WTC11 (cell line): ENCODE results near the gene UGT1A10.

ENCODE experiments used
- CBFB ChIP-seq: sonication (generic); formaldehyde crosslinking; IDR thresholded peaks from 2 replicates; pipeline ENCODE4 v1.8.1; 2022; ENCODE audit warnings: mild to moderate bottlenecking, low read depth, missing genetic modification reagents
- ESRRA ChIP-seq: sonication (generic); formaldehyde crosslinking; IDR thresholded peaks from 2 replicates; pipeline ENCODE4 v1.8.1; 2022; ENCODE audit warnings: mild to moderate bottlenecking, missing genetic modification reagents, borderline replicate concordance
- ETV6 ChIP-seq: sonication (generic); formaldehyde crosslinking; IDR thresholded peaks from 2 replicates; pipeline ENCODE4 v1.8.1; 2022; ENCODE audit warnings: mild to moderate bottlenecking, missing genetic modification reagents
- GABPB1 ChIP-seq: sonication (generic); formaldehyde crosslinking; IDR thresholded peaks from 2 replicates; pipeline ENCODE4 v1.8.1; 2023; ENCODE audit warnings: mild to moderate bottlenecking, missing genetic modification reagents
- JUN ChIP-seq: sonication (generic); formaldehyde crosslinking; IDR thresholded peaks from 2 replicates; pipeline ENCODE4 v1.8.0; 2023; ENCODE audit warnings: mild to moderate bottlenecking, missing genetic modification reagents
- MXD4 ChIP-seq: fragments of 250-450 bp; sonication (Bioruptor Pico); IDR thresholded peaks from 2 replicates; pipeline ENCODE4 v1.8.0; 2021; ENCODE audit warnings: mild to moderate bottlenecking, moderate library complexity, borderline replicate concordance
- SP1 ChIP-seq: sonication (generic); formaldehyde crosslinking; conservative IDR thresholded peaks from 2 replicates; pipeline ENCODE4 v1.8.1; 2022; ENCODE audit warnings: missing genetic modification reagents
- TF ChIP-seq, protein P1 (sequence below): fragments of 200-600 bp; IDR thresholded peaks from 2 replicates; pipeline ENCODE4 v1.8.0; 2022; ENCODE audit warnings: antibody characterized with exemption
- TF ChIP-seq, protein P2 (sequence below): fragments of 250-450 bp; sonication (Bioruptor Pico); IDR thresholded peaks from 2 replicates; pipeline ENCODE4 v1.9.0; 2021; ENCODE audit warnings: mild to moderate bottlenecking
- TF ChIP-seq, protein P3 (sequence below): sonication (generic); formaldehyde crosslinking; IDR thresholded peaks from 2 replicates; pipeline ENCODE4 v1.8.1; 2023; ENCODE audit warnings: mild to moderate bottlenecking, missing genetic modification reagents

- TF ChIP-seq, protein P1, sequence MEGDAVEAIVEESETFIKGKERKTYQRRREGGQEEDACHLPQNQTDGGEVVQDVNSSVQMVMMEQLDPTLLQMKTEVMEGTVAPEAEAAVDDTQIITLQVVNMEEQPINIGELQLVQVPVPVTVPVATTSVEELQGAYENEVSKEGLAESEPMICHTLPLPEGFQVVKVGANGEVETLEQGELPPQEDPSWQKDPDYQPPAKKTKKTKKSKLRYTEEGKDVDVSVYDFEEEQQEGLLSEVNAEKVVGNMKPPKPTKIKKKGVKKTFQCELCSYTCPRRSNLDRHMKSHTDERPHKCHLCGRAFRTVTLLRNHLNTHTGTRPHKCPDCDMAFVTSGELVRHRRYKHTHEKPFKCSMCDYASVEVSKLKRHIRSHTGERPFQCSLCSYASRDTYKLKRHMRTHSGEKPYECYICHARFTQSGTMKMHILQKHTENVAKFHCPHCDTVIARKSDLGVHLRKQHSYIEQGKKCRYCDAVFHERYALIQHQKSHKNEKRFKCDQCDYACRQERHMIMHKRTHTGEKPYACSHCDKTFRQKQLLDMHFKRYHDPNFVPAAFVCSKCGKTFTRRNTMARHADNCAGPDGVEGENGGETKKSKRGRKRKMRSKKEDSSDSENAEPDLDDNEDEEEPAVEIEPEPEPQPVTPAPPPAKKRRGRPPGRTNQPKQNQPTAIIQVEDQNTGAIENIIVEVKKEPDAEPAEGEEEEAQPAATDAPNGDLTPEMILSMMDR, result no peak
- TF ChIP-seq SP1 (CRISPR knock-in tag) (no peak), JUN (no peak), CBFB (CRISPR knock-in tag) (no peak), ETV6 (no peak), ESRRA (CRISPR knock-in tag) (no peak), MXD4 (CRISPR knock-in tag) (no peak), GABPB1 (CRISPR knock-in tag) (no peak)
- TF ChIP-seq, protein P2, sequence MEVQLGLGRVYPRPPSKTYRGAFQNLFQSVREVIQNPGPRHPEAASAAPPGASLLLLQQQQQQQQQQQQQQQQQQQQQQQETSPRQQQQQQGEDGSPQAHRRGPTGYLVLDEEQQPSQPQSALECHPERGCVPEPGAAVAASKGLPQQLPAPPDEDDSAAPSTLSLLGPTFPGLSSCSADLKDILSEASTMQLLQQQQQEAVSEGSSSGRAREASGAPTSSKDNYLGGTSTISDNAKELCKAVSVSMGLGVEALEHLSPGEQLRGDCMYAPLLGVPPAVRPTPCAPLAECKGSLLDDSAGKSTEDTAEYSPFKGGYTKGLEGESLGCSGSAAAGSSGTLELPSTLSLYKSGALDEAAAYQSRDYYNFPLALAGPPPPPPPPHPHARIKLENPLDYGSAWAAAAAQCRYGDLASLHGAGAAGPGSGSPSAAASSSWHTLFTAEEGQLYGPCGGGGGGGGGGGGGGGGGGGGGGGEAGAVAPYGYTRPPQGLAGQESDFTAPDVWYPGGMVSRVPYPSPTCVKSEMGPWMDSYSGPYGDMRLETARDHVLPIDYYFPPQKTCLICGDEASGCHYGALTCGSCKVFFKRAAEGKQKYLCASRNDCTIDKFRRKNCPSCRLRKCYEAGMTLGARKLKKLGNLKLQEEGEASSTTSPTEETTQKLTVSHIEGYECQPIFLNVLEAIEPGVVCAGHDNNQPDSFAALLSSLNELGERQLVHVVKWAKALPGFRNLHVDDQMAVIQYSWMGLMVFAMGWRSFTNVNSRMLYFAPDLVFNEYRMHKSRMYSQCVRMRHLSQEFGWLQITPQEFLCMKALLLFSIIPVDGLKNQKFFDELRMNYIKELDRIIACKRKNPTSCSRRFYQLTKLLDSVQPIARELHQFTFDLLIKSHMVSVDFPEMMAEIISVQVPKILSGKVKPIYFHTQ (CRISPR knock-in tag), result no peak
- TF ChIP-seq, protein P3, sequence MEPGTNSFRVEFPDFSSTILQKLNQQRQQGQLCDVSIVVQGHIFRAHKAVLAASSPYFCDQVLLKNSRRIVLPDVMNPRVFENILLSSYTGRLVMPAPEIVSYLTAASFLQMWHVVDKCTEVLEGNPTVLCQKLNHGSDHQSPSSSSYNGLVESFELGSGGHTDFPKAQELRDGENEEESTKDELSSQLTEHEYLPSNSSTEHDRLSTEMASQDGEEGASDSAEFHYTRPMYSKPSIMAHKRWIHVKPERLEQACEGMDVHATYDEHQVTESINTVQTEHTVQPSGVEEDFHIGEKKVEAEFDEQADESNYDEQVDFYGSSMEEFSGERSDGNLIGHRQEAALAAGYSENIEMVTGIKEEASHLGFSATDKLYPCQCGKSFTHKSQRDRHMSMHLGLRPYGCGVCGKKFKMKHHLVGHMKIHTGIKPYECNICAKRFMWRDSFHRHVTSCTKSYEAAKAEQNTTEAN (CRISPR knock-in tag), result no peak
Observed at GRCh38 chr2:233638836-233639235, 2.6 kb downstream of the UGT1A10 start.
